GM21367 (cell line): ENCODE data around the gene DMRT1.

ENCODE experiments used
- ATAC-seq: cut with Tn5 transposase; IDR thresholded peaks from one replicate; pipeline ENCODE4 v1.9.1; 2021; ENCODE audit not compliant: unreplicated experiment

DMRT1 gene

DNA sequence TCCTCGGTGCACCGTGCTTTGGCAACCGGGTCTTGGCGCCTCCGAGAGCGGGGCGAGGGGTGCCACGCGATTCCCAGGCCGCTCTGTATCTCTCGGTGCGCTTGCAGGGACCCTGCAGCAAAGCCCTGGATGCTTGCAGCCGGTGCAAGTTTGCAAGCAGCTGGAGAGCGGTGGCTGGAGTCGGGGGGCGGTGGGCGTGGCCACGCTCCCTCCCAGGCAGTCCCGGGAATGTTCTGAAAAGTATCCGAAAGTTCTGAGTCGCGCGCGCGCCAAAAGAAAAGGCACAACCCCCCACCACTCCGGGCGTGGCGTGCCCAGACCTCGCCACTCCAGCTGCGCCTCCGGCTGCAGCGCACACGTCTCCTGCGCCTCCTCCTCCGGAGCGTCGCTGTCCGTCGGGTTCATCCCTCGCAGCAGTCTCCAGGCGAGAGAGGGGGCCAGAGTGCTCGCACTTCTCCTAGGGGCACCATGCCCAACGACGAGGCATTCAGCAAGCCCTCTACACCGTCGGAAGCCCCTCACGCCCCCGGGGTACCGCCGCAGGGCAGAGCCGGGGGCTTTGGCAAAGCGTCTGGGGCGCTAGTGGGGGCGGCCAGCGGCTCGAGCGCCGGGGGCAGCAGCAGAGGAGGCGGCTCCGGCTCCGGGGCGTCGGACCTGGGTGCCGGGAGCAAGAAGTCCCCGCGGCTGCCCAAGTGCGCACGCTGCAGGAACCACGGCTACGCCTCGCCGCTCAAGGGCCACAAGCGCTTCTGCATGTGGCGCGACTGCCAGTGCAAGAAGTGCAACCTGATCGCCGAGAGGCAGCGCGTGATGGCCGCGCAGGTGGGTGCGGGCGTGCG is at the start of gene DMRT1:
Gene DMRT1, plus strand, starts transcription at position 327 of the 839 bp plus-strand sequence. Its CDS starts 142 bp downstream, at position 469.
- ATAC-seq, result no peak

DNA sequence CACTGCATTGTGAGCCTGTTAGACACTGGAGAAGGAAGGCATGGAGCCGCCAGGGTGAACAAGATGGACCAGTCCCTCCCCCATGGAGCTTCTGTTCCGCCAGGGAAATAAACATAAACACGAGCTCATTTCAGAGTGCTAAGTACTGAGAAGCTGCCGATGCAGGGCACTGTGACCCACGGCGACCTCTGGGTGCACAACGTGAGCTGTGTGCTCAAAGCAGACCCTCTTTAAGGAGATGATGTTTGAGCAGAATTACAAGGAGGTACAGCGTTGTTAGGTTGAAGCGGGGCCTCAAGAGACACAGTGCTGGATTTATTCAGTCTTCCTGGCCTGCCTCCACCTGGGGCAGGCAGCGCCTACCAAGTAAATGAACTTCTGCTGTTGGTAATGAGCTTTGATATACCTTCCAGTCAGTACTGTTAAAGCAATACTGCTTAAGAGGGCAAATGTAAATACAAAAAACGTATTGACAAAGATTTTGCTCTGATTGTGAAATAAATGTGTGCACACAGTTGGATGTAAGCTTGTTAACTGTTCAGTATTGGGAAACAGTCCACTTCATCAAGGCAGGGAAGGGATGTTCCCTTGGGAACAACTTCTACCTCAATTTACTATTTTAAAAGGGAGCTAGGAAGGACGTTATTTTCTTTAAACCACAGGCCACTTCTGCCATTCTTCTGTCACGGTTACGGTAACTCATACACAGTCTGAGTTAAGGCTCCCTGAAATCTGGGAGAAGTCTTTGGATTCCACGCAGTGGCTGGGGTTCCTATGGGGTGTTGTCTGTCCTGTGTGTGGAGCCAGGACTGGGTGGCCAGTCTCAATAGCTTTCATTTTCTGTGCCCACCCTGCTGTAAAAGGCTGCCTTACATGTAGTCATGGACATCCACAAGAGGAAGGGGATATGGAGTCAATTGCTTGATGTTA is 48.9 kb upstream of the DMRT1 start:
- ATAC-seq, result no peak

DNA sequence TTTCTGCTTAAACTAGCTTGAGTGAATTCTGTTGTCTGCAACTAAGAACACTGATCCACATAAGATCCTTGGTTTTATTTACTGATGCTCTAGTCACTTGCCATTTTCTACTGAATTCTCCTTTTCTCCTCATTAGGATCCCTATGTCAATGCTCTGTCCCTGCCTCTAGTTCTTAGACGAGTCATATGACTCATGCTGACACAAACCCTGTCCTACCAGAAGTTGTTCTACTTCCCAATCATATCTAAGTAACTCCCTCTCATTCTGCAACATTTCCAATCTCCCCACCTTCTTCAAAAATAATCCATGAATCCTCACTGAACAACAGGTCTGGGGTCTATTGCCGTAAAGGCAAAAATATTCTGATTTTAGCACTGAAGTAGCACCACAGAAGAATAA is 47.1 kb upstream of the DMRT1 start:
- ATAC-seq, result no peak

GRCh38 chr9:795869-796268 is 45.6 kb upstream of the DMRT1 start:
- ATAC-seq, result no peak

DNA sequence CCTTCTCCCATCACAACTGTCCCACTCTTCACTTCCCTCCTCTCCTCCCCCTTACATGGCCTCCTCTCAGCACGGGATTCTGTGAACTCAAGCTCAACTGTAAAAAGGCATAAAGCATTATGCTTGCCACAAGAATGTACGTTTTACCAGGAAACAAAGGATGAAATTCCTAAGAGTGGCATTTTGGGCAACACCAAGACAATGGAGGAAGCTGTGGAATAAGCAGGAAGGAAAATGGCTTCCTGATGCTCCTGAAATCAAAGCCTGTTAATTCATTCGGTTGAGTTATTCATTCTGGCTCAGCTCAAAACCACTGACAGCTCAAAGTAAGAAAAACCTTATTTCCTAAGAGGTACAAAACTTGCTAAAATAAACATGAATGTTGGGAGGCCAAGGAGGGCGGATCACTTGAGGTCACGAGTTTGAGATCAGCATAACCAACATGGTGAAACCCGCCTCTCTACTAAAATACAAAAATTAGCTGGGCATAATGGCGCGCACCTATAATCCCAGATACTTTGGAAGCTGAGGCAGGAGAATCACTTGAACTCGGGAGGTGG is 40.8 kb upstream of the DMRT1 start:
- ATAC-seq, result no peak

DNA sequence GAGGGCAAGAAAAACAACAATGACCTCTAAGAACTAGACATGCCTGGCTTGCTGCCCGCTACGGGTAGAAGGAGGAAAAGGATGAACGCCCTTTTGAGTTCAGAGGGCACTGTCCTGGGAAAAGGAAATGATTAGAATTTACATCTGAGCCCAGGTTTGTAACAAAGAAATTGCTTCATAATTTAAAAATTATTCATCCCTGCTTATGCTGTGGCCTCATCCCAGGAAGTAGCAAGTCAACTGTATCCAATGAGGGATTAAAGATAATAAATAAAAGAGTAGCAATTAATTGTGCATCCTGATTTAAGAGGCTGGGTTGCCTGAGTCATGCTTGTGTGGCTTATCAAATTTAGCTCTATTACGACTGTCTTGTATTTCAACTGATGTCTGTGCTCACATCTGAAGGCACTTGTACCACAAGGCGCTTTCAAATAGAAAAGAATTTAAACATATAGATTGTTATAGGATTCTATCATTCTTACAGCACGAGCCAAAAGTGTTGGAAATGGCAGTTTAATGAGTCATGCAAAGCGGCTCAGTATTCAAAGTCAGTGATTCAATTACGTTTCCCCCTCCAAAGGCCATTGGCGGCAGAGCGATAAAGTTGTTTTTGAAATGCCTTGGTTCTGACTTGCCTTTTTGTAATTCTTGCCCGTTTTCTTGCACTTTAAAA is 40.0 kb upstream of the DMRT1 start:
- ATAC-seq, result no peak

GRCh38 chr9:804026-804425 is 37.5 kb upstream of the DMRT1 start:
- ATAC-seq, result no peak

- no peak for ATAC-seq
Observed at GRCh38 chr9:805151-805550, 36.3 kb upstream of the DMRT1 start.

GRCh38 chr9:806285-807156 is 35.0 kb upstream of the DMRT1 start:
- ATAC-seq, result no peak

DNA sequence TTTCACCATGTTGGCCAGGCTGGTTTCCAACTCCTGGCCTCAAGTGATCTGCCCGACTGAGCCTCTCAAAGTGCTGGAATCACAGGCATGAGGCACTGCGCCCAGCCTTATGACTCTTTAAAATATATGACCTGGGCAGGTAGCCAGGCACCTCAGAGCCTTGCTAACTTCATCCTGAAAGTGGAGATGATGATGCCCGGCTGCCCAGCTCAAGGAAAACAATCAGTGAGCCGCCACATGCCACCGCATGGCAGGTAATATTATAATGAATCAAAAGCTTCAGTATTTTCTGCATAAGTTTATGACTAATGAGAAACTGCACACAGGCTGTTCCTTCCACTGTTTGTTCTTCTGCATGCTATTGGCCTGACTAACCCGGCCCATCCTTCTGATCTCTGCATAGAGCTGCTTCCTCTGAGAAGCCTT is 30.4 kb upstream of the DMRT1 start:
- ATAC-seq, result no peak

- ATAC-seq, result no peak
Observed at GRCh38 chr9:818958-819357, 22.5 kb upstream of the DMRT1 start.

DNA sequence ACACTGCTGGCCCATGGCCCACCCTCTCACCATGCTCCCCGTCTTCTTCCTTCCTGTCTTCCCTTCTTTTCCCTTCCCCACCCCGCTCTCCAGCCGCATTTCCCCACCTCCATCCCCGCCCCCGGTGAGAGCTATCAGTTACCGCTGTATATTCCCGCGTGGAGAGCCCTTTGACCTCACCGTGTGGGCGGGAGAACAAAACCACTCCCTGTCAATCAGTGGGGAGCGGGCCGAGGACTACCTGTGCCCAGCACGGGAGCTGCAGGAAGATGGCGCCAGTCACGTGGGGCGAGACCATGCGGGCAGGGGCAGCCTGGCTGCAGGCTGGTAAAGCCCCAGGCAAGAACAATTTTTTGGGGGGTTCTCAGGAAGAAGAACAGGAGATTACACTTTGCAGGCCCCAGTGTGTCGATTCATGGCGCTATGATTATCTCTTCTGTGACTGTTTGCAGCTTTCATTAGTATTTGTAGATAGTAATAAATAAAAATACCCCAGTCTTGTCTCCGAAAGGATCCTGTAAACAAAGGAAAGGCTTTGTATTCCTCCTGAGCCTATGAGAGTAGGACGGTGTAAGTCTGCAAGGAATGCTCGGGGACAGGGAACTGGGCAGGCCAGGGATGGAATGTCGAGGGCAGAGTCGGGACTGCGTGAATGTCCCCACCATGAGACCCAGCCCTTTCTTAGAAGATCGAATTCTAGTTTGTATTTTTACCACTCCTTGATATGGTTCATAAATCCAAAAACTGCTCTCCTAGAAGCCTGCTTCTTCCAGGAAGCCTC is 14.8 kb upstream of the DMRT1 start:
- ATAC-seq, result no peak

GRCh38 chr9:840343-840742 is 1.2 kb upstream of the DMRT1 start:
- no peak for ATAC-seq

DNA sequence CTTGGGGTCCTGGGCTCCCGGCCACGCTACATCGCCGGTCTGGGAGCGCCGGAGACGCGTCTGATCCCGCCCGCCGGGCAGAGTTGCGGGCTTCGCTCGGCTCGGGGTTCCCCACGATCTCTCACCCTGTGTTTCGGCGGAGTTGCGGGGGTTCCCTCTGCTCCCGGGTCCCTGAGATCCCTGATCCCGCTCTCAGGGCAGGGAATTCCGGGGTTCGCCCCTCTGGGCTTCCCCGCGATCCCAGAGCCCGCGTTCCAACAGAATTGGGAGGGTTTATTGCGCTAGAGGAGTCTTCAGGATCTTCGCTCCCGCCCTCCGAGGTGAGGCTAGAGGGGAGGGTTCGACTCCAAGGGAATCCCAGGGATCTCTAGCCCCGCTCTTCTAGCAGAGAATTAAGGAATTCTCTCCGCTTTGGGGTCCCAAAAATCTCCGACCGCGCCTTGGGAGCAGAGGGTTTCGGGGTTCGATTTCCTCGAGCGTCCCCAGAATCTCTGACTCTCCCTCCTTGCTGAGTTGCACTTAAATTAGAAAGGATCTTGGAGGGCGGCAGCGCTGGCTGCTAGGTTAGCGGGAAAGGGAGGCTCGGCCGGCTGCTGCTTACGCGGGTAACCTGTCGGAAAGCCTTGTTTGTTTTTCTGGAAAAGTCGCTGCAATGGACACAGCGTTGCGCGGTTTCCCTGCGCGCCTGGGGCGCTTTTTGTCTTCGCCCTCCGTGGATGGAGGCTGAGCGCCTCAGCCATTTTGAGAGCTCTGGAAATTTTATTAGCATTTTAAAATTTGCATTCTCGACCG is 1.3 kb downstream of the DMRT1 start:
- no peak for ATAC-seq

DNA sequence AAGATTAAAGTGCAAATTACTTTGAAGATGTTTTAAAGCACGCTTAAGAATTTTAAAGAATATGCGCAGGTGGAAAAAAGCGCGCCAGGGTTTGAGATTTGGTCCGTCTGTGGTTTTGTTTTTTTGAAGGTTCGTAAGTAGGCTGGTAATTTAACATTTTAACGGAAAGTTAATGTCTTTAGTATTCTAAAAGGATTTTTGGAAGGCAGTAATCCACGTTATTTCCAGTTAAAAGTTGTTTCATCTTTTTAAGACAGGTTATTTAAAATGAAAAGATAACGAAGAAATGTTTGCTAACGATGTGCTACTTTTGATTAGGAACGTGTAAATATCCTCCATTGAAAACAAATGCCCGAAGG is 1.9 kb downstream of the DMRT1 start:
- no peak for ATAC-seq

- ATAC-seq, result no peak
Observed at GRCh38 chr9:846852-847251, 5.4 kb downstream of the DMRT1 start.

DNA sequence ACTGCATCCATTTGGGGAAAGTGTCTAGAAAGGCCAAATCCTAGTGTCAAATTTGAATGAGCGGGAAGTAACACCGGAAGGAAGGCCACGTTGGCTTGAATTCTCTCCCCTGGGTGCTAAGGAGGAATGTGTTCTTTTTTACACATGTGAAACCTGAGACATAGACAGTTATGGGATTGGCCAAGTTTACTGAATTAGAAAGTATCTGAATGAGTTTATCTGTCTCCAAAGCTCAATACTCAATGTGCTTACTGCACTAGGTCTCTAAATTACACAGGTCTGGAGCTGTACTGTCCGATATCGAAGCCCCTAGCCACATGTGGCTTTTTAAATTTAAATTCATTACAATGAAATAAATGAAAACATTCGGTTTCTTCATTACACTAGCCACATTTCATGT is 6.0 kb downstream of the DMRT1 start:
- ATAC-seq, result no peak

- no peak for ATAC-seq
Observed at GRCh38 chr9:849431-849830, 7.9 kb downstream of the DMRT1 start.

GRCh38 chr9:852539-852938 is 11.0 kb downstream of the DMRT1 start:
- no peak for ATAC-seq
